H1 (cell line): ENCODE data around the gene MAP2K5.

ENCODE experiments used
- CREB1 ChIP-seq: IDR thresholded peaks from 2 replicates; pipeline ENCODE4 v1.6.1; 2012; ENCODE audit warnings: inconsistent platforms
- CTCF ChIP-seq, 3 experiments: IDR thresholded peaks; 1 replicate in 2 of 3; 2 replicates in 1 of 3; pipeline versions ENCODE4 v1.5.1 to v1.6.1; 2011; ENCODE audit warnings: low read length in 3 of 3, mild to moderate bottlenecking in 3 of 3, inconsistent platforms in 2 of 3, low read depth in 1 of 3, moderate library complexity in 1 of 3; ENCODE audit not compliant: insufficient read depth in 1 of 3; ENCODE audit errors: control extremely low read depth in 1 of 3
- EP300 ChIP-seq, 2 experiments: IDR thresholded peaks; 1 replicate in 1 of 2; 2 replicates in 1 of 2; pipeline ENCODE4 v1.6.1; 2011 to 2012; ENCODE audit warnings: low read depth in 2 of 2, low read length in 2 of 2, mild to moderate bottlenecking in 2 of 2, borderline replicate concordance in 1 of 2, inconsistent platforms in 1 of 2, moderate library complexity in 1 of 2
- GABPA ChIP-seq: IDR thresholded peaks from 2 replicates; pipeline ENCODE4 v1.6.1; 2011; ENCODE audit warnings: mild to moderate bottlenecking, low read length, moderate library complexity, borderline replicate concordance; ENCODE audit not compliant: insufficient read depth
- POLR2A ChIP-seq, 2 experiments: IDR thresholded peaks; 1 replicate in 1 of 2; 2 replicates in 1 of 2; pipeline ENCODE4 v1.6.1; 2011; ENCODE audit warnings: low read depth in 2 of 2, low read length in 2 of 2, mild to moderate bottlenecking in 2 of 2; ENCODE audit errors: control extremely low read depth in 1 of 2
- RNF2 ChIP-seq: fragments of 200-900, 300-1000 bp; sonication (generic); IDR thresholded peaks from 2 replicates; pipeline ENCODE4 v1.7.1; 2016; ENCODE audit warnings: borderline replicate concordance, low read depth, mild to moderate bottlenecking, antibody characterized with exemption, low read length; ENCODE audit not compliant: poor library complexity, severe bottlenecking; ENCODE audit errors: missing control alignments
- RXRA ChIP-seq: IDR thresholded peaks from 2 replicates; pipeline ENCODE4 v1.6.1; 2011; ENCODE audit warnings: low read depth, mild to moderate bottlenecking, low read length, moderate library complexity; ENCODE audit not compliant: insufficient read depth

- TF ChIP-seq RXRA (no peak), CTCF (IDR thresholded peaks at IDR 0.05; ENCODE audit: control extremely low read depth in 1 of 3, insufficient read depth in 1 of 3, low read depth in 1 of 3, low read length in 3 of 3) (no peak), EP300 (IDR thresholded peaks at IDR 0.05; ENCODE audit: borderline replicate concordance in 1 of 2, low read depth in 2 of 2, low read length in 2 of 2) (no peak), RNF2 (no peak), CREB1 (no peak), POLR2A (IDR thresholded peaks at IDR 0.05; ENCODE audit: control extremely low read depth in 1 of 2, low read depth in 2 of 2, low read length in 2 of 2) (no peak), GABPA (no peak)
Observed at GRCh38 chr15:67822537-67823313, 280.2 kb downstream of the MAP2K5 start.
